Erythroblast (primary cell): ENCODE data around the gene CACNA1B.

Source experiments
- GATA1 ChIP-seq: IDR thresholded peaks from 2 replicates; pipeline ENCODE4 v1.6.1; 2011; ENCODE audit warnings: low read depth, mild to moderate bottlenecking, control low read depth, low read length, moderate library complexity
- POLR2A ChIP-seq: IDR thresholded peaks from 2 replicates; pipeline ENCODE4 v1.6.1; 2011; ENCODE audit warnings: mild to moderate bottlenecking, low read length

DNA sequence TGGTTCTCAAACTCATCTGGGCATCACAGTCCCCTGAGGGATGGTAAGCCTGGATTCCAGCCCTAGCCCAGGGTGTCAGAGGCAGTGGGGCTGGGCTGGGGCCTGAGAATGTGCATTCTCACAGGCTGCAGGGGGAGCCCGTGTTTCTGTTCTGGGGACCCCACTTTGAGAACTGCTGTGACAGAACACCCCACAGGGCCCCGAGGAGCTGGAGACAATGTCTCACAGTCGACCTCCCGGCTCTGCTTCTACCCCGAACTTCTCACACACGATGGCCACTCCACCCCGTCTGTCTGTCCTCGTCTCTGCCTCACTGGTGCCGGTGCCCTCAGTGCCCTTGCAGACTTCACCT lies 130.0 kb downstream of the CACNA1B start:
- TF ChIP-seq POLR2A (no peak), GATA1 (no peak)
